ENCODE data around the gene AP3S1.
"Not testable (repeated sequence)": the region's sequence is repeated elsewhere in the genome, so short reads cannot be mapped to it uniquely, and the experiment has no call there.

AP3S1 gene

DNA sequence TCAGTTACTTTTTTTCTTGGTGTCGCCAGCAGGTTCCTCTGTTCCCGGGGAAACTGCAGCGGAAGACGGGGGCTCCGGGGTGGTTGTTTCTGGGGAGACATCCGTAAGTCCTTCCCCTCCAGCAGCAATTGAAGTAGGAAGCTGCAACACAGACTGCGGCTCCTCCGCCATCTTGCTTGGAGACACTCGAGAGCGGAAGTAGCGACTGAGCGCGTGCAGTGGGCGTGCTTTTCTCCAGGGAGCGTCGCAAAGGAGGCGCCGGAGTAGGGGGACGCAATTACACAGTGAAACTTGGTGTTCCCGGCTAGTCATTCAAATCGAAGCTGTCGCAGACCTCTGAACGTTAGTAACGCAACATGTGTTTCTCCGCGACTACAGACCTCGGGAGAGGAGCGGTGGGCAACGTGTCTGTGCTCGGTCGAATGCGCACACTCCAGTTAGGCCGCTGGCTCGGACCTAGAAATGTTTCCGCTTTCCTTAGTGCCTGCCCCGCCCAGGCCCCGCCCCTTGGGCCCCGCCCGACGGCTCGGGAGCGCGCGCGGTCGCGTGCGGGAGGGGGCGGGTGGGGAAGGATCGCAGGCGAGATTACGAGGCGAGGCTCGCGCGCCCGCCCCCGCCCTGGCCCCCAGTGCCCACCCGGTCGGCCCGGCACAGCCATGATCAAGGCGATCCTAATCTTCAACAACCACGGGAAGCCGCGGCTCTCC lies at the start of gene AP3S1, which contains the start of gene ATG12:
AP3S1 (plus strand) TSS at position 554 of the 707 bp plus-strand sequence; CDS start at position 657, 103 bp downstream.
ATG12 (minus strand) TSS at position 184 of the 707 bp plus-strand sequence; CDS start at position 171, 13 bp downstream.
- in situ Hi-C loops (cut with MboI; ENCODE audit: low sequenced_read_pairs) = no loop called here

- in situ Hi-C loops (cut with MboI; ENCODE audit: low sequenced_read_pairs) = no loop called here
These were observed 46.0 kb upstream of the AP3S1 start for GRCh38 chr5:115795700-115796099.

GRCh38 chr5:115796656-115797055 lies 45.1 kb upstream of the AP3S1 start:
- in situ Hi-C loops (cut with MboI; ENCODE audit: low sequenced_read_pairs) = no loop called here

GRCh38 chr5:115798252-115798651 lies 43.5 kb upstream of the AP3S1 start:
- in situ Hi-C loops (cut with MboI; ENCODE audit: low sequenced_read_pairs) = no loop called here

- in situ Hi-C loops (cut with MboI; ENCODE audit: low sequenced_read_pairs) = no loop called here
These were observed 41.6 kb upstream of the AP3S1 start for GRCh38 chr5:115800108-115800507.

- in situ Hi-C loops (cut with MboI; ENCODE audit: low sequenced_read_pairs) = no loop called here
These were observed 40.6 kb upstream of the AP3S1 start for GRCh38 chr5:115801152-115801551.

DNA sequence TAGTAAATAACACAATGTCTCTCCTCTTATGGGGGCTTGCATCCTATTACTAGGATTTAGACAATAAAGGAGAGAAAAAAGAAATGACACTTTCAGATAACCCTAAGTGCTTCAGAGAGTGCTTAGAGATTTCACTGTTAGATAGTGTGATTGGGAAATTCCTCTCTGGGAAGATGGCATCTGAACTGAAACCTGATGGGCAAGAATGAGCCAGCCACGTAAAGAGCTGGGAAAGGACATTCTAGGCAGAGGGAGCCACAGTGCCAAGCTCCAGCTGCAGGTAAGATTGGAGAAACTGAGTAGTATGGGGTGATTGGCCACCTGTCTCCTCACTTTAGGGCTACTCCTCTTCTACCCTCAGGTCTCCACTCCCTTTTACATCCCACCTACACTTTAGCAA lies 39.8 kb upstream of the AP3S1 start:
- in situ Hi-C loops (cut with MboI; ENCODE audit: low sequenced_read_pairs) = no loop called here

- in situ Hi-C loops (cut with MboI; ENCODE audit: low sequenced_read_pairs) = no loop called here
These were observed 34.6 kb upstream of the AP3S1 start for GRCh38 chr5:115806986-115807653.

DNA sequence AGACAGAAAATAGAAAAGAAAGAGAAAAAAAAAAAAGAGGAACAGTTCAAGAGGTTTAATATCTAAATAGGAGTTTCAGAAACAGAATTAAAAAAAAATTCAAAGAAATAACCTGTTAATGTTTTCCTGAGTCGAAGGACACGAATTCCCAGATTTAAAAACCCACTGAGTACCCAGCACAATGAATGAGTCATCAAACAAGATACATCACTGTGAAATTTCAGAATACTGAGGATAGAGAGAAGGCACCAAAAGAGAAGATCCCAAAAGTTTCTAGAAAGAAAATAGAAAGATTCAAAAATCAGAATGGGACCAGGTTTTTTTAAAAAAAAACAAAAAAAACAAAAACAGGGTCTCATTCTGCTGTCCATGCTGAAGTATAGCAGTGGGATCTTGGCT lies 34.1 kb upstream of the AP3S1 start:
- in situ Hi-C loops (cut with MboI; ENCODE audit: low sequenced_read_pairs) = no loop called here

DNA sequence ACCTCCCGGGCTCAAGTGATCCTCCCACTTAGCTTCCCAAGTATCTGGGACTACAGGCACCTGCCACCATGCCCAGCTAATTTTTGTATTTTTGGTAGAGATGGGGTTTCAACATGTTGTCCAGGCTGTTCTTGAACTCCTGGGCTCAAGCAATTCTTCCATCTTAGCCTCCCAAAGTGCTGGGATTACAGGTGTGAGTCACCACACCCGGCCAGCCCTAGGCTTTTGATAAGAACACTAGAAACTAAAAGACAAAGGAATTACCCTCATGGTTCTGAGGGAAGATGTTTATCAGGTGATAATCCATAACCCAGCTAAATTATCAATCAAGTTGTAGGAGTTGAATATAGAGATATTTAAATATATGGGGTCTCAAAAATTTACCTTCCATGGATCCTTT lies 33.7 kb upstream of the AP3S1 start:
- in situ Hi-C loops (cut with MboI; ENCODE audit: low sequenced_read_pairs) = not testable (repeated sequence)

- in situ Hi-C loops (cut with MboI; ENCODE audit: low sequenced_read_pairs) = no loop called here
These were observed 31.8 kb upstream of the AP3S1 start for GRCh38 chr5:115809946-115810345.

DNA sequence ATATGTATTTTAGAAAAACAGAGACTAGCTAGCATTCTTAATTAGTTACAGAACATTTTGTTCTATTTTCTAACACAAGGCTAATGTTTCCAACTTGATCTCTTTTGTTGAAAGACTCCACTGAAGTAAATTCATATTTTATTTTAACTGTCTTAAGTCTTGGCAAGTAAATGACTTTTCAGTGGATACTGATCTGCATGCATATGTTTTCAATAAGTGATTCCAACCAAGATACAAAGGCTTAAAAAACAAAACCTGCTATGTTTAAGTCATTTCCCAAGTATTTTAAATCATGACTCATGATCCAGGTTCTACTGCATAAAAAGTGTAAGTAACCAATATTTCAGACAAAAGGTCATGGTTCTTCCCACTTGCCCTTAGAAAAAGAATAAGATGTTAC lies 31.0 kb upstream of the AP3S1 start:
- in situ Hi-C loops (cut with MboI; ENCODE audit: low sequenced_read_pairs) = no loop called here

DNA sequence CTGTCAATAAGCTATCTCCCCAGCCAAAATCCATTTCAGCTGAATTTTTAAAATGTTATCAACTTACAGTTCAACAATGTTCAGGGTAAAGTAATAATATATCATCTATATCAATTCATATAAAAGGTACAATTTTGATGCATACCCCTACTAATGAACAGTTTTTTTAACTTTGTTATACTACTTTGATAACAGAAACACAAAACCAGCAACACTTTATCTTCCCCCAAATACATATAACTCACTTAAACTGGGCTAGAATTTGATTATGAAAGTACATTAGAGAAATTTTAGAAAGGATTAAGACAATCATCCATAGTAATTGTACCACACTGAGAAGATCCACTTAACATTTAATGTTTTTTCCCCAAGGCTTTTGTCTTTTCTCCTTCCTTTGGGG lies 30.3 kb upstream of the AP3S1 start:
- in situ Hi-C loops (cut with MboI; ENCODE audit: low sequenced_read_pairs) = no loop called here

GRCh38 chr5:115812372-115812771 lies 29.4 kb upstream of the AP3S1 start:
- in situ Hi-C loops (cut with MboI; ENCODE audit: low sequenced_read_pairs) = no loop called here

DNA sequence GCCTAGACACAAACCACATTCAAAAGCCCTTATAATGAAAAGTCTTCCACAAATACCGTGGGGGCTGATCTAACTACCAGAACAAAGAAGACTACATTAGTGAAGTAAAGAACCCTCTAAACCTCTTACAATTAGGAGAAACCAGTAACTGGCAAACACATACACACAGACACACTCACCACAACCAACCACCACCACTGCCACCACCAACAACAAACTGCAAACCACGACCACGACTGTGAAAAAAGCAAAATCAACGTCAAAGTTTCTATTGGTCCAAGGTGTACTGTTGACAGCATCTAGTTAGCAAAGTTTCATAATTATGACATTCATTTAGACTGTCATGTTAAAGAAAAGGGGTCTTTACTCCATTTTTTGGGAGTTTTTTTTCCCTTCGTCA lies 28.0 kb upstream of the AP3S1 start:
- in situ Hi-C loops (cut with MboI; ENCODE audit: low sequenced_read_pairs) = no loop called here

GRCh38 chr5:115815006-115815692 lies 26.6 kb upstream of the AP3S1 start:
- in situ Hi-C loops (cut with MboI; ENCODE audit: low sequenced_read_pairs) = no loop called here

GRCh38 chr5:115815693-115816225 lies 26.0 kb upstream of the AP3S1 start:
- in situ Hi-C loops (cut with MboI; ENCODE audit: low sequenced_read_pairs) = no loop called here

- in situ Hi-C loops (cut with MboI; ENCODE audit: low sequenced_read_pairs) = no loop called here
These were observed 25.3 kb upstream of the AP3S1 start, which contains the start of gene CDO1 for GRCh38 chr5:115816226-115817081. TSS of gene CDO1 (minus strand) at chr5:115816659. CDS start at chr5:115816397, 262 bp downstream.

- in situ Hi-C loops (cut with MboI; ENCODE audit: low sequenced_read_pairs) = no loop called here
These were observed 24.3 kb upstream of the AP3S1 start for GRCh38 chr5:115817386-115817785.

GRCh38 chr5:115818821-115819220 lies 22.9 kb upstream of the AP3S1 start:
- in situ Hi-C loops (cut with MboI; ENCODE audit: low sequenced_read_pairs) = no loop called here

- in situ Hi-C loops (cut with MboI; ENCODE audit: low sequenced_read_pairs) = no loop called here
These were observed 20.9 kb upstream of the AP3S1 start for GRCh38 chr5:115820846-115821245.

Measured in HL-60/S4 treated with retinoic acid at 250 ng/mL for 4 days and 3 days (cell line).